Thyroid gland (tissue), 4 donors: Measurements from ENCODE around the gene GRB7. TPM values are rescaled to one million over a fixed set of nuclear protein-coding genes. Genes with fewer than 3 reads are reported as not detected.
A peak's percentile ranks its signal among the peaks of the same experiment; 100 is the strongest.

Experiments used
- DNase-seq, 2 donors: peaks; one replicate each; pipeline ENCODE4 v3.0.0-alpha.2; 2019
- H3K27ac ChIP-seq, 3 donors: fragments of 200-600 bp; sonication (generic); 1 replicate in 2 of 3; 2 replicates in 1 of 3; pipeline ENCODE4 v1.5.1; 2016 to 2019; ENCODE audit warnings: mild to moderate bottlenecking in 1 of 3, moderate library complexity in 1 of 3
- H3K27me3 ChIP-seq: fragments of 200-600 bp; sonication (generic); one replicate; pipeline ENCODE4 v1.5.1; 2019
- H3K36me3 ChIP-seq, 2 donors: fragments of 200-600 bp; sonication (generic); one replicate each; pipeline ENCODE4 v1.5.1; 2016 to 2019
- H3K4me1 ChIP-seq, 2 donors: fragments of 200-600 bp; sonication (generic); one replicate each; pipeline ENCODE4 v1.5.1; 2017 to 2019
- H3K4me3 ChIP-seq, 3 donors: fragments of 200-600 bp; sonication (generic); replicated peaks in 1 of 3; 1 replicate in 2 of 3; 2 replicates in 1 of 3; pipeline ENCODE4 v1.5.1; 2016; ENCODE audit warnings: mild to moderate bottlenecking in 1 of 3
- H3K9me3 ChIP-seq: fragments of 200-600 bp; sonication (generic); one replicate; pipeline ENCODE4 v1.5.1; 2017
- POLR2A ChIP-seq, 2 donors: fragments of 450-650 bp; IDR thresholded peaks; one replicate each; pipeline ENCODE4 v1.6.1; 2017; ENCODE audit warnings: antibody characterized with exemption in 2 of 2, mild to moderate bottlenecking in 2 of 2, moderate library complexity in 1 of 2
- WGBS, 2 donors: methylation state at CpG; one replicate each; pipeline ENCODE4 v1.1.5; 2017; 5-methylcytosine and 5-hydroxymethylcytosine counted together
- intact Hi-C: fragments of 100-400 bp; cut with DNase I; formaldehyde crosslinking; loops from one replicate; pipeline ENCODE4 v1.15.1; 2023
- total RNA-seq, 4 donors: library from RNA; depleted of rRNA; stranded (reverse); fragments of >200 nt; gene quantifications; one replicate each; pipeline ENCODE4 v1.2.3, GENCODE V29; 2016
- TF ChIP-seq, protein P1 (sequence below), 6 experiments: fragments of 200-600 bp in 3 of 6; fragments of 450-650 bp in 3 of 6; sonication (generic) in 3 of 6; IDR thresholded peaks; one replicate each; pipeline ENCODE4 v1.5.1; 2016 to 2019; ENCODE audit warnings: antibody characterized with exemption in 6 of 6, mild to moderate bottlenecking in 2 of 6, inconsistent platforms in 1 of 6, moderate library complexity in 1 of 6

GRB7 gene
- total RNA-seq, 4 donors from 2014 or later, result 7.1 to 14.0 (median 8.7) TPM

DNA sequence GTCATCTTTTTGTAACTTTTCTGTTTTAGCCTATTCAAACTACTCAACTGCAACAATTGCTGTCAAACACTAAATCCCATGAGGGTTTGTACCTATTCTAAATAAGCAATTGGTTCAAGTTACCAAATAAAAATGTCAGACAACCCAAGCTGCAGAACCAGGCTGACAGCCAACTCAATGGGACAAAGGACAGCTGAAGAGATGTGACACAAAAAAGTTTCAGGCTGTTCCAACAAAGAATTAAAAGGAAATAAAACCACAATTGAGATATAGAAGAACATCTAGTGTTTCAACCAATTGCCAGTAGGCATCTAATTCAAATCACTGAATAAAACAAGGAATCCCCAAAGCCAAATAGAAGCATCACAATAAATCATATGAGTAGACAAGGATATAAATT is 49.3 kb downstream of the GRB7 start:
- TF ChIP-seq POLR2A (IDR thresholded peaks at IDR 0.05), result no peak
- TF ChIP-seq, protein P1, sequence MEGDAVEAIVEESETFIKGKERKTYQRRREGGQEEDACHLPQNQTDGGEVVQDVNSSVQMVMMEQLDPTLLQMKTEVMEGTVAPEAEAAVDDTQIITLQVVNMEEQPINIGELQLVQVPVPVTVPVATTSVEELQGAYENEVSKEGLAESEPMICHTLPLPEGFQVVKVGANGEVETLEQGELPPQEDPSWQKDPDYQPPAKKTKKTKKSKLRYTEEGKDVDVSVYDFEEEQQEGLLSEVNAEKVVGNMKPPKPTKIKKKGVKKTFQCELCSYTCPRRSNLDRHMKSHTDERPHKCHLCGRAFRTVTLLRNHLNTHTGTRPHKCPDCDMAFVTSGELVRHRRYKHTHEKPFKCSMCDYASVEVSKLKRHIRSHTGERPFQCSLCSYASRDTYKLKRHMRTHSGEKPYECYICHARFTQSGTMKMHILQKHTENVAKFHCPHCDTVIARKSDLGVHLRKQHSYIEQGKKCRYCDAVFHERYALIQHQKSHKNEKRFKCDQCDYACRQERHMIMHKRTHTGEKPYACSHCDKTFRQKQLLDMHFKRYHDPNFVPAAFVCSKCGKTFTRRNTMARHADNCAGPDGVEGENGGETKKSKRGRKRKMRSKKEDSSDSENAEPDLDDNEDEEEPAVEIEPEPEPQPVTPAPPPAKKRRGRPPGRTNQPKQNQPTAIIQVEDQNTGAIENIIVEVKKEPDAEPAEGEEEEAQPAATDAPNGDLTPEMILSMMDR (IDR thresholded peaks at IDR 0.05), result no peak
- intact Hi-C loops, result no loop called here
- DNase-seq, result peak in 1 of 2 donors; percentile 7
- no peaks in the 10 kb centered on the region for H3K36me3 ChIP-seq
- H3K27me3 ChIP-seq, result no peaks in the 10 kb centered on the region
- H3K4me1 ChIP-seq, result peaks cover 0 to 9% of the 10 kb centered on the region in 2 donors
- H3K4me3 ChIP-seq, result no peak overlapping the region
- H3K27ac ChIP-seq, result no peak overlapping the region
- no peaks in the 10 kb centered on the region for H3K9me3 ChIP-seq

DNA sequence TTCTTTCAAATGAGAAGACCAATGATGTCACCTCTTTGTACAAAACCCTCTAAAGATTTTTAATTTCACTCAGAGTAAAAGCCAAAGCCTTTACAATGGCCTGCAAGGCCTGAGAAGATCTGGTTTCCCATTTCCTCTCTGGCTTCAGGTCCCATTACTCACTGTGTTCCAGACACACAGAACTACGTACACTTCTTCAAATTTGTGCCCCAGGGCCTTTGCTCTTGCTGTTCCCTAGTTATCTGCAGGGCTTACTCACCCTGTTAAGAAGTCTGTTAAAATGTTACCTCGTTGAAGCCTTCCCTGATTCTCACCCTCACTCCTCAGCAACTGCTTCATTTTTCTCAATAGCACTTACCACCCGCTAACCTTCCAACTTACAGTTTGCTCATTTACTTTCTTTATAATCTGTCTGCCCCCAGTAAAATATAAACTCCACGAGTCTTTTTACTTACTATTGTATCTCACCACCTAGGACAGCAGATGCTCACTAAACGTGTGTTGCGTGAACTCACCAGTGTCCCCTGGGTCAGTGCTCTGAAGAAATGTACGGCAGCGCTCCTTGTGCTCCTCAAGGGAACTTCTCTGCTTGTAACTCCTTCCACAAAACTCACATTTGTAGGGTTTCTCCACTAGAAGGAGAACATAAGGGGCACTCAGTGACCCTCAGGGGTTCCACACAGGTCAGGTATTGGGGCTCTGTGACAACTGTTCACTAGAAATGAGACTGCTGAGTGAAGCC is 50.2 kb downstream of the GRB7 start:
- H3K9me3 ChIP-seq, result no peaks in the 10 kb centered on the region
- peaks cover 0 to under 1% of the 10 kb centered on the region in 2 donors for H3K4me1 ChIP-seq
- H3K27me3 ChIP-seq, result no peaks in the 10 kb centered on the region
- no peak overlapping the region for H3K27ac ChIP-seq
- no peak overlapping the region for H3K4me3 ChIP-seq
- H3K36me3 ChIP-seq, result no peaks in the 10 kb centered on the region
- intact Hi-C loops, result no loop called here
- WGBS, 2 donors, result 81 to 87% methylated on average over 8 of the region's 8 CpGs
- no peak for DNase-seq
- TF ChIP-seq POLR2A (IDR thresholded peaks at IDR 0.05), result no peak

DNA sequence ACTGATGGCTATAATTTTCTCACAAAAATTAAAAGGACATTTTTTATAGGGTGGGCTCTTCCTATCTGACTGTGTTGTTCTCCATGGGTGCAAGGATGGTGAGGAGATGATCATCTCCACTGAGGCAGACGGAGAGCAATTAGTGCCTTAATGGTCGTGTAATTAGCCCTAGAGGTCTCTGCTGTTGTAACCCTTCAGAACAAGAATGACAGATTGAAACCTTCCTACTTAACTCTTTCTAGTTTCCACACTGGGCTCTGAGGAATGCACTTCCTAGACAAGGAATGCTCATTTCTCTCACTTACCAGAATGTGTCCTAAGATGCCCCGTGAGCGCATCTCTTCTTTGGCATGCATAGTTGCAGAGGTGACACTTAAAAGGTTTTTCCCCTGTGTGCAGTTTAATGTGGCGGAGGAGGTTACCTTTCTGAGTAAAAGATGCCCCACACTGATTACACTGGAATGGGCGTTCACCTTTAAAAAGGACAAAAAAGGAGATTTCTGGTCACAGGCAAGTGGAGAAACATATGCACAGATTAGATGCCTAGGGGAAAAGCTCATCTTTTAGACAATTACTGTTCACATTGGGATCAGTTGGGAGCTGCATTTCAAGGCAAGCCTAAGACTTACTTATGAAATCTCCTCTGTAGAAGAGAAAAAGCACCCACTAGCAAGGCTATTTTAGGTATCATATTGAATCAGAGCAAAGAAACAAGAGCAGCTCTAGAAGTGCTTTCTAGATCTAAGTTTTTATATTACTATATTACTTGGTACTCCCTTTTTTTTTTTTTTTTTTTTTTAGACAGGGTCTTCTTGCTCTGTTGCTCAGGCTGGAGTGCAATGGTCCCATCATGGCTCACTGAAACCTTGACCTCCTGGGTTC is 53.6 kb downstream of the GRB7 start:
- H3K9me3 ChIP-seq, result no peaks in the 10 kb centered on the region
- H3K27me3 ChIP-seq, result no peaks in the 10 kb centered on the region
- no peak for DNase-seq
- H3K36me3 ChIP-seq, result no peaks in the 10 kb centered on the region
- H3K4me1 ChIP-seq, result peaks cover 0 to 16% of the 10 kb centered on the region in 2 donors
- TF ChIP-seq, protein P1 (IDR thresholded peaks at IDR 0.05), result no peak
- TF ChIP-seq POLR2A (IDR thresholded peaks at IDR 0.05), result no peak
- WGBS, 2 donors, result 78 to 79% methylated on average over 6 of the region's 6 CpGs
- no peak overlapping the region for H3K27ac ChIP-seq
- intact Hi-C loops, result no loop called here
- H3K4me3 ChIP-seq, result no peak overlapping the region

DNA sequence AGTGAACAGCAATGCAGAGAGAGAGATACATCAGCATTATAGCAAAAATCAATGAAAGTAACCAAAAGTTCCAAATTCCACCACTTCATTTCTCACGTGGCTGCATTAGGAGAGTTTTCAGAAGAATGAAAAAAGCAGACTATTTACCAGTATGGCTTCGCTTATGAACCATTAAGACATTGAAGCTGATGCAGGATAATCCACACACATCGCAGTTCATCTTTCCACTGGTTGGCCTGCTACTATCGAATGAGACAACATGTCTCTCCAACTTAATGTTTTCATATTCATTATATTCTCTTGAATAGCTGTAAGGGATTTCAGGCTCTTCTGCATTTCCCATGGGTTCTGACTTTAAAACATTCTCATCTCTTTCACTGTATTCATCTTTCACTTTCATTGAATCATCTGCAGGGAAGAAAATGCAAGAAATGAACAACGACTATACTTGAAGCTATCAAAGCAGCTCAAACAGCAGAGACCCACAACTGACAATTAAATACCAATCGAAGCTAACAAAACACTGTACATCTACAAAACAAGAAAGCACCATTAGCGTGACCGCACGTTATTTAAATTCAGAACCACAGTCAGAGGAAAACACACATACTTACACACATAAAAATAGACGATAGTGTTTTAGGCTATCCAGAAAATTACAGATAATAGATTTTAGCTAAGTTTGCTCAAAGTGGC is 54.9 kb downstream of the GRB7 start:
- H3K27me3 ChIP-seq, result no peaks in the 10 kb centered on the region
- H3K4me3 ChIP-seq, result no peak overlapping the region
- H3K9me3 ChIP-seq, result no peaks in the 10 kb centered on the region
- no peaks in the 10 kb centered on the region for H3K36me3 ChIP-seq
- TF ChIP-seq, protein P1 (IDR thresholded peaks at IDR 0.05), result no peak
- no peak for TF ChIP-seq POLR2A (IDR thresholded peaks at IDR 0.05)
- DNase-seq, result no peak
- intact Hi-C loops, result no loop called here
- WGBS, 2 donors, result 86 to 90% methylated on average over 10 of the region's 10 CpGs
- H3K27ac ChIP-seq, result no peak overlapping the region
- peaks cover 0 to 16% of the 10 kb centered on the region in 2 donors for H3K4me1 ChIP-seq

DNA sequence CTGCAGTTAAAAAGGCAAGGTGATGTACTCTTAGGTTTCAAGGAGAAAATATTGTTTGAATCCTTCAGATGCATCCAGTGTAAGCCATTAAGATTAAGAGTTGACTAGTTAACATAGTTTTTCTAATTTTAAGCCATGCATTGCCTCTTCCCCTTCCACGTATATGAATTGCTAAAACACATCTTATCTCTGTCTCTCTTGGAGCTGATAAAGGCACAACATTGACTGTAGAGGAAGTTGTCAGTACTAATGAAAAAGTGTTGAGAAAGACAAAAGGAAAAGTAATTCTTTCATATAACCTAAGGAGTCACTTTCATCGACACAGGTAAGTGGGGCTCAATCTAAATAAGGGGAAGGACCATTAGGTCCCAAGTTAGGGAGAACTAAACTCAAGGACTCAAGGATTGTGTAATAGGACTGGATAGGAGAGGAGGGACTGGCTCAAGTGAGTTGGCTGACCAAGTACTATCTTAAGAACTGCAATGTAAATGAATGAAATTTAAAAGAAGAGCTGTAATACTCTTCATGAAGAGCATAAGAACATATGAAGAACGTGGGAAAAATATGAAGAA is 55.6 kb downstream of the GRB7 start:
- Histone ChIP-seq H3K27ac (no peak overlapping the region), H3K36me3 (no peaks in the 10 kb centered on the region), H3K4me3 (no peak overlapping the region), H3K4me1 (peaks cover 0 to 16% of the 10 kb centered on the region in 2 donors), H3K27me3 (no peaks in the 10 kb centered on the region), H3K9me3 (no peaks in the 10 kb centered on the region)
- no peak for DNase-seq
- 60 to 63% methylated on average over 3 of the region's 3 CpGs for WGBS, 2 donors
- intact Hi-C loops, result no loop called here
- TF ChIP-seq POLR2A (IDR thresholded peaks at IDR 0.05), result no peak
- TF ChIP-seq, protein P1 (IDR thresholded peaks at IDR 0.05), result no peak
